Cerebellar nuclear complex (tissue), 1 donor: ENCODE measurements around the gene CNTNAP2.
"Not testable (repeated sequence)": the region's sequence is repeated elsewhere in the genome, so short reads cannot be mapped to it uniquely, and the experiment has no call there.

Experiments
- DNase-seq, 2 experiments: peaks; one replicate each; lab custom pipeline; 2025; lab: John Stamatoyannopoulos, UW

The CNTNAP2 gene

GRCh38 chr7:148303295-148304082 lies 2186.9 kb downstream of the CNTNAP2 start:
- DNase-seq: no peak

DNA sequence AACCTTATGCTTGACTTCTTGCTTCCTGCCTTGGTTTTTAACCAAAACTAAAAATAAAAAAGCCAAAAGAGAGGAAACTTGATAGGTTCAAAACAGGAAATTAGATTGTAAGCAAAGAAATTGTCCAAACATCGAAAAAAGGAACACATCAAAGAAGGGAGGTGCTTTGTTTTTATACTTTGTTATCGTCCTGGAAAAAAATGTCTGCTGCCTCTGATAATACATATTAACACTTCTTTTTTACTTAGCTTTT lies 2187.4 kb downstream of the CNTNAP2 start:
- DNase-seq: no peak

DNA sequence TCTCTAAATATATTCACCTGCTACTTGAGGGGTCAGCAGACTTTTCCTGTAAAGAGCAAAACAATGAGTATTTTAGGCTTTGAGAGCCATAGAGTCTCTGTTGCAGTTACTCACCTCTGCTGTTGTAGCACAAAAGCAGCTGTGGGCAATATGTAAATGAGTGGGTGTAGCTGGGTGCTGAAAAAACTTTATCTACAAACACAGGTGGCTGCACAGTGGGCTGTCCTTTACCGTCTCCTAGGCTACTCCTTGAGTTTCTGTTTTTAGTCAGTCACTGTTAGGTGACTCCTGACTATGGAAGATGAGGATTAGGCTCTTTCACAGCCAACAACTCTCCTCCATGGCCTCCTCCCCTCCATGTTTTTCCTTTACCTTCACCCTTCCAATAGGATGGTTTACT lies 2187.9 kb downstream of the CNTNAP2 start:
- no peak for DNase-seq

DNA sequence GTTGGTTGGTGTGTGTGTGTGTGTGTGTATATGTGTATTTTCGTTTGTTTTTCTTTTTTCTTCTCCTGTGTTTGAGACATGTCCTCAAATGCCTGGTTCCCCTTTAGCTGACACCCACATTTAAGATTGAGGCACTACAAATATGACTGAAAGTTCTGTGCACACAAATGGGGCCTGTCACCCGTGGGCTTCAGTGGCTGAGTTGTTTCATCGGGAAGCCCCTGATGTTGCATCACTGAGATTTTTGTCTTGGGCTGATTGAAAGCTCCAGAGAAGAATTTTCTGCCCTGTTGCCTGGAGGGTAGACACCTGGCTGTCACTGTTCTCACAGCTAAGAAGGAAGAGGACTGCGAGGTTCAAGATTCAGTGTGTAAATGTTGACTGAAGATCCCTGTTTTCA lies 2190.2 kb downstream of the CNTNAP2 start:
- DNase-seq: no peak

DNA sequence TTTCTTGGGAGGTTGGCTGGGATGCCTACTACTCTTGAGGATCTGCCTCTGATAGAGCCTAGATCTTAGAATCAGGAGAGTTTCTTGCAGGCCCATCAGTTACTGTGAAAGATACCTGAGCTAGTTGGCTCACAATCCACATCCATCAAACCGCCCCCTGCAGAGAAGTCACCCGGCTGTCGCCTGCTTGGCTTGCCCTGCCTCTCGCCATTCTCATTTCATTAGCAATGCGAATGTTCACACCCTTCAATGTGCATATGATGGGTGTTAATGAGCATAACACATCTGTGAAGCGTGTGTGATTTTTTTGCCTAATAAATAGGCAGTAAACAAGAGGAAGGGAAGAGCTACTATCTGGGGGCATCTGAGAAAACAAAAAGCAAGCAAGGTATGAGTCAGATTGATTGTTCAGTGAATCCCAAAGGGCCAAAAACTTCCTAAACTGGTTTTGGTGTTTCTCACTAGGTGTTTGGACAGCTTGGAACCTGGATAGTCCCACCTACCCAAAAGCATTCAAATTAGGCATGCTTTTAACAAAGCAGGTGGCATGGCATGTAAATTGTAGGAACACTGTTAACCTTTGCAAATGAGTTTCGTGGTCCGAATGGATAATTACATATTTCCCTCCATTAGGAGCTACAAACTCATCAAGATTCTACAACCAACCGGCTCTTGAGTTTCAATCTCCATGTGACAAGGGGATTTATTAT lies 2201.7 kb downstream of the CNTNAP2 start:
- DNase-seq: no peak

DNA sequence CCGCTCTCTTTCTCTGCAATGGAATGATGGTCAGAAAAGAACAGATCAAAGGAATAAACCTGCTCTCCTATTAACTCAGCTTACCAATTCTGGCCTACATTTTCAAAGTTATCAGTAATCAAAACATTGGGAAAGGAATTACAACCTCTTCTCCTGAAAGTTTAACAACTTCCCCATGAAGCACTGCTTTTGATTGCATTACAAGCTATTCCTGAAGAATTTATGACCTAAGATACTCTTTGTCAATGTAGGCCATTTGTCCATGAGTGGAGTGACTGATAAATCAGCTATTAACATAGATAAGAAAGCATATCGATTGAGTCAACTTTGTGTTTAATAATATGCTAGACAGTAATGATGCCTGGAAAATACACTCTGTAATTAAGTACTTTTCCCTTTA lies 2202.2 kb downstream of the CNTNAP2 start:
- no peak for DNase-seq

GRCh38 chr7:148319316-148319808 lies 2202.8 kb downstream of the CNTNAP2 start:
- no peak for DNase-seq

- no peak for DNase-seq
Observed at GRCh38 chr7:148325208-148325607, 2208.6 kb downstream of the CNTNAP2 start.

DNA sequence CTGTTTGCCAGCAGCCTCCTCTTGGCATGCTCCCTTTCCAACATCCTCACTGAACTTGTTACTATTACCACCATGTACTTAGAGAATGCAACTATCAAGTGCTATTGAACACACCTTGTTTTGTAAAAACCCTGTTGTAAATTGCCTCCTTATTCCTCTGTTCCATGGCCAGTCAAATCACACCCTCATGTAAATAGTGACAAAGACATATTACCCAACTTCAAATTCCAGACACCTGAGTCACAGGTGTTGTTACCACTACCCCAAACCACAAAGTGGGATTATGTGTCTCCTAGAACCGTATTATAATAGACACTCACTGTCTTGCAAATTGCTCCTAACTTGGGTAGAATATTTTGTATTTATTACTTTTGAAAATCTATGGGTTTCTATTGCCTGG lies 2210.8 kb downstream of the CNTNAP2 start:
- DNase-seq: peak in 1 of 2 experiments; percentile 0

- no peak for DNase-seq
Observed at GRCh38 chr7:148328906-148329305, 2212.3 kb downstream of the CNTNAP2 start.

DNA sequence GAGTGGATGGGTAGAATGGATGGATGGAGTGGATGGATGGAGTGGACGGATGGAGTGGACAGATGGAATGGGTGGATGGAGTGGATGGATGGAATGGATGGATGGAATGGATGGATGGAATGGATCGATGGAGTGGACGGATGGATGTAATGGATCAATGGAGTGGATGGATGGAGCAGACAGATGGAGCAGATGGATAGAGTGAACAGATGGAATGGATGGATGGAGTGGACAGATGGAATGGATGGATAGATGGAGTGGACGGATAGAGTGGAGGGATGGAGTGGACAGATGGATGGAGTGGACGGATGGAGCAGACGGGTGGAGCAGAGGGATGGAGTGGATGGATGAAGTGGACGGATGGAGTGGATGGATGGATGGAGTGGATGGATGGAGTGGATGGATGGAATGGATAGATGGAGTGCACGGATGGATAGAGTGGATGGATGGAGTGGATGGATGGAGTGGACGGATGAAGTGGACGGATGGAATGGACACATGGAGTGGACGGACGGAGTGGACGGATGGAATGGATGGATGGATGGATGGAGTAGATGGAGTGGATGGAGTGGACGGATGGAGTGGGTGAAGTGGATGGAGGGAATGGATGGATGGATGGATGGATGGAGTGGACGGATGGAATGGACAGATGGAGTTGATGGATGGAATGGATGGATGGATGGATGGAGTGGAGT lies 2213.7 kb downstream of the CNTNAP2 start:
- DNase-seq: no peak

GRCh38 chr7:148330822-148331221 lies 2214.2 kb downstream of the CNTNAP2 start:
- DNase-seq: no peak

GRCh38 chr7:148331456-148331855 lies 2214.9 kb downstream of the CNTNAP2 start:
- DNase-seq: not testable (repeated sequence)

GRCh38 chr7:148332191-148333186 lies 2215.9 kb downstream of the CNTNAP2 start:
- DNase-seq: no peak

- DNase-seq: no peak
Observed at GRCh38 chr7:148334441-148334956, 2217.9 kb downstream of the CNTNAP2 start.

DNA sequence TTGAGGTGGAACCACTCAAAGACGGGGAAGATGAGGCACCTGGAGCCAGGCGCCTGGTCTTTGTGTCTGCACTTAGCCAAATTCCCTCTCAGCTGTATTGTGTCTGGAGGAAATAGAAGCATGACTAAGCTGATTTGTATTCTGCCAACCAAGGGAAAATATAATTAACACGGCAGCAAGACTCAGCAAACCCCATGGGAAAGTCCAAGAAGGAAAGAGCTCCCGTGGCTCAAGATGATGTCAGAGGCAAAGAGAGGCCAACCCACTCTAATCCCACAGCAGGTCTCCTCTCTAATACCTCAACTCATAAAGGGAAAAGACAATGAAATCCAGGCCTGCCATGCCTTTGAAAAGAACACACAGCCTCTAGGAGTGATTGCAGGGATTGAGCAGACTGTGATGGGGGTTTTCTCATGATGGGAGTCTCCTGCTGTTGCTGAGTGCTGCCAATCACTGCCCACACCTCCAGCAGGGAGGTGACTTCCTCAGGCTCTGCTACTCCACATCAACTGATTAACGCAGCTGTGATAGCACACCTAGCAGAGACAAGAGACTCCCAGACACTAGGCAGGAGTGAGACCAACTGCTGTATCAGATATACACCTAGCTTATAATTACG lies 2218.5 kb downstream of the CNTNAP2 start:
- no peak for DNase-seq

DNA sequence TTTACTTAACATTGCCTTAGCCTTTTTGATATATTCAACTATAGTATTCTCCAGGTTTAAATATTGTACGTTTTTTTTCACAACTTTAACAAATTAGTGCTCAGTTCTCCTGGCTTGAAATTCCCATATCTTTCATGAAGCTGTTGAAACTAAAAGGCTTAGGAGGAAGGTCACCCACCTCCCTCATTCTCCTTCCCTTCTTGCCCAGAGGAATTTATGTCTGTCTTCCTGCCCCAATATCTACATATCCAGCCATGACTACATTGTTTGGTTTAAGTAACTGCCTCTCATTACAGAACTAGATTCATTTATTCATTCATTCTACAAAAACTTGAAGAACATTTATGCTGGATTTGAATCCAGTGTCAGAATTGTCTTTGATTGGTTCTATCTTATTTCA lies 2219.2 kb downstream of the CNTNAP2 start:
- no peak for DNase-seq

GRCh38 chr7:148336411-148336810 lies 2219.8 kb downstream of the CNTNAP2 start:
- DNase-seq: no peak

- no peak for DNase-seq
Observed at GRCh38 chr7:148337246-148337965, 2220.8 kb downstream of the CNTNAP2 start.

DNA sequence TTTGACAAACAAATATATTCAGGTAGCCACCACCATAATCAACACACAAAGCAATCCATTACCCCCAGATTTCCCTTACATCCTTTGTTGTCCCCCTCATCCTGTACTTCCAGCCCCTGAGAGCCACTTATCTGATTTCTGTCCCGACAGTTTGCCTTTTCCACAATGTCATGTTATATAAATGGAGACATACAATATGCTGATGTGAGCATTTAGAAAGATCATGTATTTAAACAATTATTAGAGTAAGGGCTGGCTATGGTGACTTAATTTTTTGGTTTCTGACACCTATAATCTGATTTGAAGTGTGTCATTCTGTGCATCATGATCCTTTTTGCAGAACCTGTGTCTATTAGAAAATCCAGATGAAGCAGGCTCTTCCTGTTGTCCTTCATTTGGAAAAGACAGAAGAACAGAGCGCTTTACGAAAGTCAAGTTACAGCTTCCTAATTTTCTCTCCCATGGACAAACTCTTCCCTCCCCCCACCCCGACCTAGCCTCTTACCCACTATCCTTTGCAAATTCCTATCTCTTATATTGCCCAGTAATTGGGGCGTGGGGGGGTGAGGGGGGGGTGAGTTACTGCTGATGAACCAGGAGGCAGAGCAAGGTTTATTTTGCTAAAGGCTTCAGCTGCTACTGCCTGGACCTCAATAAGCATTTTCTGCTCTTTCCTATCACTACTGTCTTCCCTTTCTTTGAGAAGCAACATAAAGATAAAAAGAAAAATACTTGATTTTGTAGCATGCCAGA lies 2221.6 kb downstream of the CNTNAP2 start:
- no peak for DNase-seq
